Astrocyte (in vitro differentiated cells and primary cell): ENCODE results near the gene TLCD5. TPM values are rescaled to one million over a fixed set of nuclear protein-coding genes. Genes with fewer than 3 reads are reported as not detected.
A peak's percentile ranks its signal among the peaks of the same experiment; 100 is the strongest.

Source experiments
- DNase-seq: peaks from one replicate; pipeline ENCODE4 v3.0.0-alpha.2; 2010; ENCODE audit warnings: low read depth
- FAIRE-seq: peaks from 2 replicates; lab custom pipeline; 2011; peaks lifted over from hg19 to GRCh38; lab: Jason Lieb, UNC
- H2AFZ ChIP-seq: 2 replicates; pipeline ENCODE4 v1.6.0; 2012; ENCODE audit warnings: low read depth, low read length, inconsistent platforms
- H3K27ac ChIP-seq: 2 replicates; pipeline ENCODE4 v1.5.1; 2011; ENCODE audit warnings: low read depth, low read length, inconsistent platforms
- H3K27me3 ChIP-seq: 2 replicates; pipeline ENCODE4 v1.6.0; 2011; ENCODE audit warnings: low read length, inconsistent platforms; ENCODE audit not compliant: insufficient read depth
- H3K36me3 ChIP-seq: 2 replicates; pipeline ENCODE4 v1.5.1; 2011; ENCODE audit warnings: low read length, inconsistent platforms; ENCODE audit not compliant: insufficient read depth
- H3K4me1 ChIP-seq: 2 replicates; pipeline ENCODE4 v1.5.1; 2011; ENCODE audit warnings: low read length, inconsistent platforms; ENCODE audit not compliant: insufficient read depth
- H3K4me2 ChIP-seq: 2 replicates; pipeline ENCODE4 v1.6.0; 2012; ENCODE audit warnings: low read length, inconsistent platforms
- H3K4me3 ChIP-seq: 2 replicates; pipeline ENCODE4 v1.5.1; 2011; ENCODE audit warnings: low read depth, mild to moderate bottlenecking, low read length, inconsistent platforms; ENCODE audit not compliant: insufficient read depth
- H3K79me2 ChIP-seq: 2 replicates; pipeline ENCODE4 v1.6.0; 2012; ENCODE audit warnings: mild to moderate bottlenecking, low read length, inconsistent platforms; ENCODE audit not compliant: insufficient read depth
- H3K9ac ChIP-seq: 2 replicates; pipeline ENCODE4 v1.6.0; 2012; ENCODE audit warnings: mild to moderate bottlenecking, low read length, inconsistent platforms
- H3K9me3 ChIP-seq: 2 replicates; pipeline ENCODE4 v1.5.1; 2012; ENCODE audit warnings: low read depth, mild to moderate bottlenecking, low read length, inconsistent platforms; ENCODE audit not compliant: insufficient read depth
- H4K20me1 ChIP-seq: 2 replicates; pipeline ENCODE4 v1.6.0; 2012; ENCODE audit warnings: low read length, inconsistent platforms; ENCODE audit not compliant: insufficient read depth
- H3K27ac Mint-ChIP-seq: one replicate; pipeline ENCODE4 v1.8.0; 2021; ENCODE audit warnings: mild to moderate bottlenecking, mixed read lengths; ENCODE audit not compliant: unreplicated experiment
- H3K27me3 Mint-ChIP-seq: one replicate; pipeline ENCODE4 v1.8.0; 2021; ENCODE audit warnings: low read depth, mixed read lengths; ENCODE audit not compliant: unreplicated experiment
- H3K36me3 Mint-ChIP-seq: one replicate; pipeline ENCODE4 v1.8.0; 2021; ENCODE audit warnings: low read depth, mixed read lengths; ENCODE audit not compliant: unreplicated experiment
- H3K4me1 Mint-ChIP-seq: one replicate; pipeline ENCODE4 v1.8.0; 2021; ENCODE audit warnings: low read depth, mixed read lengths; ENCODE audit not compliant: unreplicated experiment
- H3K4me3 Mint-ChIP-seq: one replicate; pipeline ENCODE4 v1.8.0; 2021; ENCODE audit warnings: mild to moderate bottlenecking, moderate library complexity, mixed read lengths; ENCODE audit not compliant: unreplicated experiment
- H3K9me3 Mint-ChIP-seq: one replicate; pipeline ENCODE4 v1.8.0; 2021; ENCODE audit warnings: mild to moderate bottlenecking, mixed read lengths; ENCODE audit not compliant: unreplicated experiment
- CTCF ChIP-seq: IDR thresholded peaks from 2 replicates; pipeline ENCODE4 v1.5.1; 2011; ENCODE audit warnings: low read depth, mild to moderate bottlenecking, inconsistent platforms, low read length, moderate library complexity; ENCODE audit not compliant: insufficient read depth
- EZH2 ChIP-seq: IDR thresholded peaks from 2 replicates; pipeline ENCODE4 v1.6.1; 2012; ENCODE audit warnings: mild to moderate bottlenecking, low read length, inconsistent platforms; ENCODE audit not compliant: insufficient read depth
- total RNA-seq: library from RNA; stranded (reverse); gene quantifications from 2 replicates; pipeline ENCODE4 v1.2.1, GENCODE V29; 2021

Gene TLCD5
- total RNA-seq, 1 donor from 2014 or later: 9.5 TPM

GRCh38 chr11:120330045-120330444 is 4.9 kb downstream of the TLCD5 start:
- no peaks in the 10 kb centered on the region for H4K20me1 ChIP-seq
- H3K9ac ChIP-seq: no peak overlapping the region
- H3K4me1 ChIP-seq: peaks cover 57% of the 10 kb centered on the region
- no peaks in the 10 kb centered on the region for H3K9me3 ChIP-seq
- Mint-ChIP-seq H3K36me3 (peaks cover 4% of the 10 kb centered on the region), H3K27ac (peak overlapping the region; percentile 10), H3K4me1 (peaks cover 50% of the 10 kb centered on the region), H3K27me3 (no peaks in the 10 kb centered on the region), H3K4me3 (no peak overlapping the region), H3K9me3 (no peaks in the 10 kb centered on the region)
- peak overlapping the region; percentile 82 for H3K27ac ChIP-seq
- H2AFZ ChIP-seq: no peak overlapping the region
- H3K36me3 ChIP-seq: peaks cover 9% of the 10 kb centered on the region
- H3K79me2 ChIP-seq: peaks cover 36% of the 10 kb centered on the region
- no peaks in the 10 kb centered on the region for H3K27me3 ChIP-seq
- H3K4me2 ChIP-seq: peak overlapping the region; percentile 51
- H3K4me3 ChIP-seq: no peak overlapping the region
- TF ChIP-seq EZH2: no peak
- no peak for TF ChIP-seq CTCF
- FAIRE-seq (no peak), DNase-seq (no peak)

GRCh38 chr11:120331301-120331996 is 6.3 kb downstream of the TLCD5 start:
- H3K27ac Mint-ChIP-seq: peak overlapping the region; percentile 66

More at GRCh38 chr11:120331301-120331996, 6.3 kb downstream of the TLCD5 start:
- Mint-ChIP-seq H3K4me1 (peaks cover 45% of the 10 kb centered on the region), H3K9me3 (no peaks in the 10 kb centered on the region), H3K27me3 (no peaks in the 10 kb centered on the region), H3K4me3 (no peak overlapping the region), H3K36me3 (peaks cover 4% of the 10 kb centered on the region)
- Histone ChIP-seq H3K36me3 (peaks cover 9% of the 10 kb centered on the region), H3K4me3 (no peak overlapping the region), H3K9me3 (no peaks in the 10 kb centered on the region), H4K20me1 (no peaks in the 10 kb centered on the region), H3K4me1 (peaks cover 56% of the 10 kb centered on the region), H3K27ac (peak overlapping the region; percentile 82), H3K79me2 (peaks cover 23% of the 10 kb centered on the region), H3K4me2 (peak overlapping the region; percentile 73), H2AFZ (no peak overlapping the region), H3K9ac (peak overlapping the region; percentile 54), H3K27me3 (no peaks in the 10 kb centered on the region)
- TF ChIP-seq EZH2 (no peak), CTCF (no peak)
- peak; percentile 72 for FAIRE-seq
- DNase-seq: peak; percentile 91
